ENCODE results near the gene AGTRAP. TPM values are rescaled to one million over a fixed set of nuclear protein-coding genes. Genes with fewer than 3 reads are reported as not detected.
A peak's percentile ranks its signal among the peaks of the same experiment; 100 is the strongest.

The AGTRAP gene
- total RNA-seq, 2 donors from 2014 or later = 44.1 to 44.2 TPM

DNA sequence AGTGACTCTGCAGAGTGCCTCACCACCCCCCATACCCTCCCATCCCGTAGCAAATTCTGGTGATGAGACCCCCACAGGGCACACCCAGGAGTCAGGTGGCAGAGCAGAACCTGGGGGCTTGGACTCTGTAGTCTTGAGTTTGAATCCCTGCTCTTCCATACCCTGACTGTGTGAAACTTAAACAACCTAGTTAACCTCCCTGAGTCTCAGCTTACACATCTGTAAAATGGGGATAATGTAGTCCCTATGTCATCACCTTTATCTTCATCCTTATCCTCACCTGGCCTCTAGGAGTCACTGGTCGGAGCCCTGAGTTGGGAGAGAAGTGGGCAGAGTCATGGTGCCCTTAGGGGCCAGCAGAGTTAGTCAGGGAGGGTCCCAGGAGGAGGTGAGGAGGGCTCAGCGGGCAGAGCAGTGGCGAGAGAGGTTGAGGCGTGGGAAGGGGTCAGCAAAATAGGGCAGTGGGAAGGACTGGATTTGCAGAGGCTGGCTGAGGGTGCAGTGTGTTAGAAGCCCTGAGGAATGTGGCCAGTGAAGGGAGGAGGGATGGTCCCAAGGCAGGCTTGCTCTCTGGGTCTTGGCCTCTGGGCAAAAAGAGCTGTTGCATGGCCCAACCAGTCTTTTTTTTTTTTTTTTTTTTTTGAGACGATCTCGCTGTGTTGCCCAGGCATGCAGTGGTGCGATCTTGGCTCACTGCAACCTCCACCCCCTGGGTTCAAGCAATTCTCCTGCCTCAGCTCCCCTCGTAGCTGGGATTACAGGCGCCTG is 44.6 kb downstream of the AGTRAP start:
- H3K4me3 ChIP-seq = no peak overlapping the region
- H3K4me1 ChIP-seq (ENCODE audit: control insufficient read depth in 1 of 2, low read depth in 2 of 2) = peaks cover 4 to 11% of the 10 kb centered on the region in 2 donors
- DNase-seq (ENCODE audit: low spot score) (no peak), ATAC-seq (ENCODE audit: insufficient number of reproducible peaks, low FRiP score, low read depth) (no peak)
- H3K27ac ChIP-seq = no peak overlapping the region
- TF ChIP-seq, protein P1, sequence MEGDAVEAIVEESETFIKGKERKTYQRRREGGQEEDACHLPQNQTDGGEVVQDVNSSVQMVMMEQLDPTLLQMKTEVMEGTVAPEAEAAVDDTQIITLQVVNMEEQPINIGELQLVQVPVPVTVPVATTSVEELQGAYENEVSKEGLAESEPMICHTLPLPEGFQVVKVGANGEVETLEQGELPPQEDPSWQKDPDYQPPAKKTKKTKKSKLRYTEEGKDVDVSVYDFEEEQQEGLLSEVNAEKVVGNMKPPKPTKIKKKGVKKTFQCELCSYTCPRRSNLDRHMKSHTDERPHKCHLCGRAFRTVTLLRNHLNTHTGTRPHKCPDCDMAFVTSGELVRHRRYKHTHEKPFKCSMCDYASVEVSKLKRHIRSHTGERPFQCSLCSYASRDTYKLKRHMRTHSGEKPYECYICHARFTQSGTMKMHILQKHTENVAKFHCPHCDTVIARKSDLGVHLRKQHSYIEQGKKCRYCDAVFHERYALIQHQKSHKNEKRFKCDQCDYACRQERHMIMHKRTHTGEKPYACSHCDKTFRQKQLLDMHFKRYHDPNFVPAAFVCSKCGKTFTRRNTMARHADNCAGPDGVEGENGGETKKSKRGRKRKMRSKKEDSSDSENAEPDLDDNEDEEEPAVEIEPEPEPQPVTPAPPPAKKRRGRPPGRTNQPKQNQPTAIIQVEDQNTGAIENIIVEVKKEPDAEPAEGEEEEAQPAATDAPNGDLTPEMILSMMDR (IDR thresholded peaks at IDR 0.05) = no peak
- no peaks in the 10 kb centered on the region for H3K36me3 ChIP-seq
- no peaks in the 10 kb centered on the region for H3K27me3 ChIP-seq (replicated peaks; ENCODE audit: insufficient read depth)
- no peaks in the 10 kb centered on the region for H3K9me3 ChIP-seq

DNA sequence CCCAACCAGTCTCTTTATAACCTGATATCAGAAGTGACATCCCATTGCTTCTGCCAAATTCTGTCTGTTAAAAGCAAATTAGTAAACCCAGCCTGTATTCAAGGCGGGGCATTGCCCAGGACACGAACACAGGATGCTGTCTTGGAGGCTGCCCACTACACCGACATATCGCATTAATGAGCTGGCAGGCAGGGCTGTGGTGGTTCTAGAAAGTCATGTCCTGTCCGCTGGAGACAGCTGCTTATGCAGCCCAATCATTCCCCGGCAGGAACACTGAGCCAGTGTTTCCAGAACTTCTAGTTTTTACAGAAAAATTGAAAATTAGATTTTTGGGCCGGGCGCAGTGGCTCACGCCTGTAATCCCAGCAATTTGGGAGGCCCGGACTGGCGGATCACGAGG is 45.4 kb downstream of the AGTRAP start:
- H3K9me3 ChIP-seq = no peaks in the 10 kb centered on the region
- H3K27ac ChIP-seq = no peak overlapping the region
- DNase-seq (ENCODE audit: low spot score) (no peak), ATAC-seq (ENCODE audit: insufficient number of reproducible peaks, low FRiP score, low read depth) (no peak)
- peaks cover 4 to 14% of the 10 kb centered on the region in 2 donors for H3K4me1 ChIP-seq (ENCODE audit: control insufficient read depth in 1 of 2, low read depth in 2 of 2)
- no peaks in the 10 kb centered on the region for H3K36me3 ChIP-seq
- H3K4me3 ChIP-seq = no peak overlapping the region
- no peaks in the 10 kb centered on the region for H3K27me3 ChIP-seq (replicated peaks; ENCODE audit: insufficient read depth)
- TF ChIP-seq, protein P1 (IDR thresholded peaks at IDR 0.05) = no peak

DNA sequence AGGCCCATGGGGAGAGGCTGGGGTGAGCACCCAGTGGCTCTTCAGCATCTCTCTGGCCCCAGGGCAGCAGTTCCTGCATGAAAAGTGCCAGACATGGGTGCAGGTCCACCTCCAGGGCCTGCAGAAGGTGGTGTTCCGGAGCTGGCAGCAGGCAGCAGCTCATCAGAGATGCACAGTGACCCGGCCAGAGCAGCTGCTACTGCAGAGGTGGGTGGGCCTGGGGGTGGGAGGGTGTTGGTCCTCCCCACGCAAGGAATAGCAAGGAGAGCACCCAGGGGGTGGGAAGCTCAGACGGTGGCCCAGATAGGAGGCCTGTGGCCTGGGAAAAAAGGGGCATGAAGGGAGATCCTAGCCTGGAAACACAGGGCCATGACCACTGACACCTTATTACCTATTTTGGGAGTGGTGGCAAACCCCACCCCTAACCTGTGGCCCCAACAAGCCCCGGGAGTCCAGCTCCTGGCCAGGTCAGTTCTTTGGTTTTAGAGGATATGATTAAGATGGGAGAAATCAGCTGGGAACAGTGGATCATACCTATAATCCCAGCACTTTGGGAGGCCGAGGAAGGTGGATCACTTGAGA is 46.3 kb downstream of the AGTRAP start:
- DNase-seq (ENCODE audit: low spot score) (no peak), ATAC-seq (ENCODE audit: insufficient number of reproducible peaks, low FRiP score, low read depth) (no peak)
- TF ChIP-seq, protein P1 (IDR thresholded peaks at IDR 0.05) = no peak
- no peaks in the 10 kb centered on the region for H3K27me3 ChIP-seq (replicated peaks; ENCODE audit: insufficient read depth)
- no peak overlapping the region for H3K27ac ChIP-seq
- H3K9me3 ChIP-seq = no peaks in the 10 kb centered on the region
- H3K4me3 ChIP-seq = no peak overlapping the region
- peaks cover 9 to 22% of the 10 kb centered on the region in 2 donors for H3K4me1 ChIP-seq (ENCODE audit: control insufficient read depth in 1 of 2, low read depth in 2 of 2)
- no peaks in the 10 kb centered on the region for H3K36me3 ChIP-seq

DNA sequence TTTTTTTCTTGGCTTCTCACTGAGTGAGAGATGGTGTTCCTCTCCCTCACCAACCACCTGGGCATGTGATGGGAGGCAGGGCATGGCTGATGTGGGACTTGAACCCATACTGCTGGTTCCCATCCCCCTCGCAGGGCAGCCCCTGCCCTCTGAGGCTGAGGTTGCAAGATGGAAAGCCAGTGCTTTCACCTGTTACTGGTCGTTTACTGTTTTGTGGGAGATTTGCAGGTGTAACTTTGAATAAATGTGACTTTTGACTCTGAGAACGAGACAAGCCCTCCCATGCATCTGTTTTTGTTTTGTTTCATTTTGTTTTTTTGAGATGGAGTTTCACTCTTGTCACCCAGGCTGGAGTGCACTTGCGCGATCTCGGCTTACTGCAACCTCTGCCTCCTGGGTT is 47.6 kb downstream of the AGTRAP start:
- TF ChIP-seq, protein P1 (IDR thresholded peaks at IDR 0.05) = no peak
- ATAC-seq (ENCODE audit: insufficient number of reproducible peaks, low FRiP score, low read depth) = no peak
- Histone ChIP-seq H3K27ac (no peak overlapping the region), H3K36me3 (no peaks in the 10 kb centered on the region), H3K4me1 (ENCODE audit: control insufficient read depth in 1 of 2, low read depth in 2 of 2) (peaks cover 17 to 35% of the 10 kb centered on the region in 2 donors), H3K9me3 (no peaks in the 10 kb centered on the region), H3K27me3 (replicated peaks; ENCODE audit: insufficient read depth) (no peaks in the 10 kb centered on the region), H3K4me3 (no peak overlapping the region)
- DNase-seq (ENCODE audit: low spot score) = no peak

DNA sequence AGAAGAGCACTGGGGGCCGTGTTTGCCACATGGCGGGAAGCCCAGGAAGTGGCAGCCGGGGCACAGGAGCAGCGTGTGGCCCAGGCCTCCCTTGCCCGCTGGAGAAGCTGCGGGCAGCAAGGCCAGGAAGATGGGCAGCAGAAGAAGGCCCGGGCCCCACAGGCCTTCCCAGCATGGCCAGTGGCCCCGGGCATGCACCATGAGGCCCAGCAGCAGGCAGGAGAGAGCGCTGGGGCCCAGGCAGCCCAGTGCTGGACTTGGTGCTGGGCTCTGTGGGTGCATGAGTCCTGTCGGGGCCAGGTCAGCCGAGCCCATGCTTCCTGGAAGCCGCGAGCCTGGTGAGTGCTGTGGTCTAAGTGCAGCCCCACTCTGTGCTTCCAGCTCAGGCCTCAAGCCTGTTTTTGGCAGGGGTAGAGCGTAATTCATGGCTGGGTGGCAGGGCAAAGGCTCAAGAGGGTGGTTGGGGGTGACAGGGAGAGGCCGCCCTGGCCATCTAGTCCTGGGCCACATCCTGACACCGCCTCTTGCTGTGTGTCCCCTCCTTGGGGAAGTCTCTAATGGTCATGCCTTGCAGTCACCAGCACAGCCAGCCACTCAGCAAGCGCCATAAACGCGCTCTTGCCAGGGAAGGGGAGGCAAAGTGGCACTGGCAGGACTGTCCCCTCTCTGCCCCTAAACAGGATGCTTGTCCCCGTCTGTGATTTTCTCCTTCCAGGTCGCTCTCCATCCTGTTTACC is 48.5 kb downstream of the AGTRAP start:
- Histone ChIP-seq H3K4me3 (peak overlapping the region; percentile 56), H3K27ac (peak overlapping the region in 1 of 2 donors; percentile 1), H3K27me3 (replicated peaks; ENCODE audit: insufficient read depth) (no peaks in the 10 kb centered on the region), H3K4me1 (ENCODE audit: control insufficient read depth in 1 of 2, low read depth in 2 of 2) (peaks cover 26 to 44% of the 10 kb centered on the region in 2 donors), H3K36me3 (no peaks in the 10 kb centered on the region), H3K9me3 (no peaks in the 10 kb centered on the region)
- TF ChIP-seq, protein P1 (IDR thresholded peaks at IDR 0.05) = no peak
- ATAC-seq (ENCODE audit: insufficient number of reproducible peaks, low FRiP score, low read depth) = no peak
- DNase-seq (ENCODE audit: low spot score) = no peak
